ENCODE data around the gene SH2D4B.

DNA sequence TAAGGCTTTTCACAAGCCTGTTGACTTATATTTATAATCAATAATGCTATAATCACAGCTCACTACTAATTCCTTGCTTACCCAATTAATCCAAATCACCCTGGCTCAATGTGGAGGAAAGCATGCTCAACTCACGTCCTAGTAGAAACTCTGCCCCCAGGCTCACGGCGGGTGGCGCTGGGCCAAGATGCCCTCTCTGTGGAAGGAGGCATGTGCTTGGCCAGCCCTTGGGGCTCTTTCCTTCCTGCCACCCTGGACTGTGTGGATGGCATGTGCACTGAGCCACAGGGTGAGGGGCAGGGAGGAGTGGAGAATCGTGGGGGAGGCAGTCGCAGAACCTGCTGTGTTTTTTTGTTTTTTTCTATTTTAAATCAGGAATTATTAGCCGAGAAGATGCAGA is 96.2 kb downstream of the SH2D4B start:
- TF ChIP-seq, protein P1, sequence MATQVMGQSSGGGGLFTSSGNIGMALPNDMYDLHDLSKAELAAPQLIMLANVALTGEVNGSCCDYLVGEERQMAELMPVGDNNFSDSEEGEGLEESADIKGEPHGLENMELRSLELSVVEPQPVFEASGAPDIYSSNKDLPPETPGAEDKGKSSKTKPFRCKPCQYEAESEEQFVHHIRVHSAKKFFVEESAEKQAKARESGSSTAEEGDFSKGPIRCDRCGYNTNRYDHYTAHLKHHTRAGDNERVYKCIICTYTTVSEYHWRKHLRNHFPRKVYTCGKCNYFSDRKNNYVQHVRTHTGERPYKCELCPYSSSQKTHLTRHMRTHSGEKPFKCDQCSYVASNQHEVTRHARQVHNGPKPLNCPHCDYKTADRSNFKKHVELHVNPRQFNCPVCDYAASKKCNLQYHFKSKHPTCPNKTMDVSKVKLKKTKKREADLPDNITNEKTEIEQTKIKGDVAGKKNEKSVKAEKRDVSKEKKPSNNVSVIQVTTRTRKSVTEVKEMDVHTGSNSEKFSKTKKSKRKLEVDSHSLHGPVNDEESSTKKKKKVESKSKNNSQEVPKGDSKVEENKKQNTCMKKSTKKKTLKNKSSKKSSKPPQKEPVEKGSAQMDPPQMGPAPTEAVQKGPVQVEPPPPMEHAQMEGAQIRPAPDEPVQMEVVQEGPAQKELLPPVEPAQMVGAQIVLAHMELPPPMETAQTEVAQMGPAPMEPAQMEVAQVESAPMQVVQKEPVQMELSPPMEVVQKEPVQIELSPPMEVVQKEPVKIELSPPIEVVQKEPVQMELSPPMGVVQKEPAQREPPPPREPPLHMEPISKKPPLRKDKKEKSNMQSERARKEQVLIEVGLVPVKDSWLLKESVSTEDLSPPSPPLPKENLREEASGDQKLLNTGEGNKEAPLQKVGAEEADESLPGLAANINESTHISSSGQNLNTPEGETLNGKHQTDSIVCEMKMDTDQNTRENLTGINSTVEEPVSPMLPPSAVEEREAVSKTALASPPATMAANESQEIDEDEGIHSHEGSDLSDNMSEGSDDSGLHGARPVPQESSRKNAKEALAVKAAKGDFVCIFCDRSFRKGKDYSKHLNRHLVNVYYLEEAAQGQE (IDR thresholded peaks at IDR 0.05; ENCODE audit: insufficient replicate concordance, low read depth): no peak
- no peak for TF ChIP-seq POLR2AphosphoS5 (IDR thresholded peaks at IDR 0.05; ENCODE audit: low read depth)
- TF ChIP-seq, protein P2, sequence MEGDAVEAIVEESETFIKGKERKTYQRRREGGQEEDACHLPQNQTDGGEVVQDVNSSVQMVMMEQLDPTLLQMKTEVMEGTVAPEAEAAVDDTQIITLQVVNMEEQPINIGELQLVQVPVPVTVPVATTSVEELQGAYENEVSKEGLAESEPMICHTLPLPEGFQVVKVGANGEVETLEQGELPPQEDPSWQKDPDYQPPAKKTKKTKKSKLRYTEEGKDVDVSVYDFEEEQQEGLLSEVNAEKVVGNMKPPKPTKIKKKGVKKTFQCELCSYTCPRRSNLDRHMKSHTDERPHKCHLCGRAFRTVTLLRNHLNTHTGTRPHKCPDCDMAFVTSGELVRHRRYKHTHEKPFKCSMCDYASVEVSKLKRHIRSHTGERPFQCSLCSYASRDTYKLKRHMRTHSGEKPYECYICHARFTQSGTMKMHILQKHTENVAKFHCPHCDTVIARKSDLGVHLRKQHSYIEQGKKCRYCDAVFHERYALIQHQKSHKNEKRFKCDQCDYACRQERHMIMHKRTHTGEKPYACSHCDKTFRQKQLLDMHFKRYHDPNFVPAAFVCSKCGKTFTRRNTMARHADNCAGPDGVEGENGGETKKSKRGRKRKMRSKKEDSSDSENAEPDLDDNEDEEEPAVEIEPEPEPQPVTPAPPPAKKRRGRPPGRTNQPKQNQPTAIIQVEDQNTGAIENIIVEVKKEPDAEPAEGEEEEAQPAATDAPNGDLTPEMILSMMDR (IDR thresholded peaks at IDR 0.05; ENCODE audit: insufficient read depth, low read length): no peak
- TF ChIP-seq GABPA (IDR thresholded peaks at IDR 0.05; ENCODE audit: low read depth): no peak

All from HL-60 (cell line).